GM23248 (cell line): ENCODE data around the gene TLK2.
"Not testable (repeated sequence)": the region's sequence is repeated elsewhere in the genome, so short reads cannot be mapped to it uniquely, and the experiment has no call there.

Experiments
- EZH2 ChIP-seq: fragments of 200-600 bp; sonication (generic); IDR thresholded peaks from 2 replicates; pipeline ENCODE4 v1.6.1; 2018; ENCODE audit warnings: antibody characterized with exemption, mild to moderate bottlenecking; ENCODE audit not compliant: insufficient read depth, poor library complexity, severe bottlenecking
- EZH2phosphoT487 ChIP-seq: fragments of 200-600 bp; sonication (generic); IDR thresholded peaks from 2 replicates; pipeline ENCODE4 v1.6.1; 2018; ENCODE audit warnings: antibody characterized with exemption, moderate library complexity, mild to moderate bottlenecking, low read depth; ENCODE audit not compliant: insufficient read depth

DNA sequence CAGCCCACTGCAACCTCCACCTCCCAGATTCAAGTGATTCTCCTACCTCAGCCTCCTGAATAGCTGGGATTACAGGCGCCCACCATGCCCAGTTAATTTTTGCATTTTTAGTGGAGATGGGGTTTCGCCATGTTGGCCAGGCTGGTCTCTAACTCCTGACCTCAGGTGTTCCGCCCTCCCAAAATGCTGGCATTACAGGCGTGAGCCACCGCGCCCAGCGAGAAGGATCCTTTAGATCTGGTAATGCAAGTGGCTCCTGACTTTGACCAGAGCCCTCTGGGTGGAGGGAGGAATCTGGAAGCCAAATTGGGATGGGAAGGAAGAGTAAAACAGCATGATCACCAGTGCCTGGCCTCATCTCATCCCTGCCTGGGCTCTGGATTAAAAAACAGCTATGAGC lies 13.4 kb upstream of the TLK2 start:
- not testable (repeated sequence) for TF ChIP-seq EZH2, EZH2phosphoT487
